Epithelial cell of esophagus (primary cell): ENCODE results near the gene RAPGEF3.

ENCODE experiments used
- DNase-seq: peaks from one replicate; pipeline ENCODE4 v3.0.0; 2010; ENCODE audit warnings: low read depth
- H3K4me3 ChIP-seq: 2 replicates; pipeline ENCODE4 v1.5.1; 2011; ENCODE audit warnings: mild to moderate bottlenecking, low read length, control low read depth
- CTCF ChIP-seq: IDR thresholded peaks from 2 replicates; pipeline ENCODE4 v1.5.1; 2011; ENCODE audit warnings: low read depth, mild to moderate bottlenecking, low read length, control low read depth, inconsistent platforms; ENCODE audit not compliant: insufficient read depth; ENCODE audit errors: missing control alignments

Gene RAPGEF3

GRCh38 chr12:47802312-47802711 lies 43.6 kb upstream of the RAPGEF3 start:
- no peak overlapping the region for H3K4me3 ChIP-seq
- DNase-seq, result no peak
- peak; percentile 29 for TF ChIP-seq CTCF

- TF ChIP-seq CTCF, result no peak
- DNase-seq, result no peak
Observed at GRCh38 chr12:47801904-47802246, 43.2 kb upstream of the RAPGEF3 start.

GRCh38 chr12:47801170-47801903 lies 42.7 kb upstream of the RAPGEF3 start:
- H3K4me3 ChIP-seq, result no peak overlapping the region
- TF ChIP-seq CTCF, result no peak
- DNase-seq, result no peak

More at GRCh38 chr12:47801904-47802246, 43.2 kb upstream of the RAPGEF3 start:
- H3K4me3 ChIP-seq, result no peak overlapping the region

- DNase-seq, result no peak
- H3K4me3 ChIP-seq, result no peak overlapping the region
- no peak for TF ChIP-seq CTCF
Observed at GRCh38 chr12:47800582-47800981, 41.9 kb upstream of the RAPGEF3 start.

- no peak for DNase-seq
- TF ChIP-seq CTCF, result no peak
- H3K4me3 ChIP-seq, result no peak overlapping the region
Observed at GRCh38 chr12:47799357-47799955, 40.8 kb upstream of the RAPGEF3 start.

GRCh38 chr12:47798382-47798948 lies 39.8 kb upstream of the RAPGEF3 start:
- H3K4me3 ChIP-seq, result no peak overlapping the region
- no peak for DNase-seq
- TF ChIP-seq CTCF, result no peak
